COLO668 (cell line): Measurements from ENCODE around the gene USP35.
"Not testable (repeated sequence)": the region's sequence is repeated elsewhere in the genome, so short reads cannot be mapped to it uniquely, and the experiment has no call there.

ENCODE experiments used
- DNase-seq: peaks from one replicate; lab custom pipeline; 2025; ENCODE audit not compliant: unreplicated experiment; lab: John Stamatoyannopoulos, UW

The USP35 gene

GRCh38 chr11:78170413-78170812, 18.3 kb upstream of the USP35 start:
- no peak for DNase-seq

- DNase-seq = no peak
These were observed 17.7 kb upstream of the USP35 start for GRCh38 chr11:78170874-78171549.

- DNase-seq = no peak
These were observed 16.8 kb upstream of the USP35 start for GRCh38 chr11:78171951-78172350.

- not testable (repeated sequence) for DNase-seq
These were observed 12.9 kb upstream of the USP35 start for GRCh38 chr11:78175862-78176261.

GRCh38 chr11:78176605-78177141, 12.0 kb upstream of the USP35 start:
- DNase-seq = no peak

GRCh38 chr11:78177216-78177615, 11.5 kb upstream of the USP35 start:
- no peak for DNase-seq

GRCh38 chr11:78179459-78180071, 9.2 kb upstream of the USP35 start:
- DNase-seq = no peak

- DNase-seq = no peak
These were observed 8.0 kb upstream of the USP35 start for GRCh38 chr11:78180751-78181150.

- DNase-seq = no peak
These were observed 7.5 kb upstream of the USP35 start for GRCh38 chr11:78181185-78181584.

GRCh38 chr11:78187366-78188285, 1.1 kb upstream of the USP35 start:
- DNase-seq = peak; percentile 47

- no peak for DNase-seq
These were observed 530 bp downstream of the USP35 start for GRCh38 chr11:78189174-78189724.

- no peak for DNase-seq
These were observed 1.1 kb downstream of the USP35 start for GRCh38 chr11:78189851-78190250.

GRCh38 chr11:78190374-78190773, 1.7 kb downstream of the USP35 start:
- no peak for DNase-seq

GRCh38 chr11:78190871-78191538, 2.3 kb downstream of the USP35 start:
- no peak for DNase-seq

- peak; percentile 11 for DNase-seq
These were observed 3.6 kb downstream of the USP35 start for GRCh38 chr11:78192223-78192719.

- no peak for DNase-seq
These were observed 4.2 kb downstream of the USP35 start for GRCh38 chr11:78192911-78193351.

- no peak for DNase-seq
These were observed 5.1 kb downstream of the USP35 start for GRCh38 chr11:78193806-78194205.

GRCh38 chr11:78194490-78194889, 5.8 kb downstream of the USP35 start:
- DNase-seq = no peak

- no peak for DNase-seq
These were observed 7.3 kb downstream of the USP35 start for GRCh38 chr11:78195917-78196560.

GRCh38 chr11:78196661-78197091, 8.0 kb downstream of the USP35 start:
- DNase-seq = no peak
